ENCODE data around the gene ECE2. TPM values are rescaled to one million over a fixed set of nuclear protein-coding genes. Genes with fewer than 3 reads are reported as not detected.

Gene ECE2
- total RNA-seq, 2 donors from 2014 or later, result not detected

DNA sequence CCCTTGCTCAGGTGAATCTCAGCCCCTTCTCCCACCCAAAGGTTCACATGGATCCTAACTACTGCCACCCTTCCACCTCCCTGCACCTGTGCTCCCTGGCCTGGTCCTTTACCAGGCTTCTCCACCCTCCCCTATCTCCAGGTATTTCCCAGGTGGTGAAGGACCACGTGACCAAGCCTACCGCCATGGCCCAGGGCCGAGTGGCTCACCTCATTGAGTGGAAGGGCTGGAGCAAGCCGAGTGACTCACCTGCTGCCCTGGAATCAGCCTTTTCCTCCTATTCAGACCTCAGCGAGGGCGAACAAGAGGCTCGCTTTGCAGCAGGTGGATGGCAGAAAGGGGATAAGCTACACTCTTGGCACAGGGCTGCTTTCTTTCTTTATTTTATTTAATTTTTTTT lies 66.1 kb downstream of the ECE2 start:
- H3K36me3 ChIP-seq (ENCODE audit: control insufficient read depth, insufficient read depth, low read length), result peaks cover 26% of the 10 kb centered on the region
- TF ChIP-seq, protein P1, sequence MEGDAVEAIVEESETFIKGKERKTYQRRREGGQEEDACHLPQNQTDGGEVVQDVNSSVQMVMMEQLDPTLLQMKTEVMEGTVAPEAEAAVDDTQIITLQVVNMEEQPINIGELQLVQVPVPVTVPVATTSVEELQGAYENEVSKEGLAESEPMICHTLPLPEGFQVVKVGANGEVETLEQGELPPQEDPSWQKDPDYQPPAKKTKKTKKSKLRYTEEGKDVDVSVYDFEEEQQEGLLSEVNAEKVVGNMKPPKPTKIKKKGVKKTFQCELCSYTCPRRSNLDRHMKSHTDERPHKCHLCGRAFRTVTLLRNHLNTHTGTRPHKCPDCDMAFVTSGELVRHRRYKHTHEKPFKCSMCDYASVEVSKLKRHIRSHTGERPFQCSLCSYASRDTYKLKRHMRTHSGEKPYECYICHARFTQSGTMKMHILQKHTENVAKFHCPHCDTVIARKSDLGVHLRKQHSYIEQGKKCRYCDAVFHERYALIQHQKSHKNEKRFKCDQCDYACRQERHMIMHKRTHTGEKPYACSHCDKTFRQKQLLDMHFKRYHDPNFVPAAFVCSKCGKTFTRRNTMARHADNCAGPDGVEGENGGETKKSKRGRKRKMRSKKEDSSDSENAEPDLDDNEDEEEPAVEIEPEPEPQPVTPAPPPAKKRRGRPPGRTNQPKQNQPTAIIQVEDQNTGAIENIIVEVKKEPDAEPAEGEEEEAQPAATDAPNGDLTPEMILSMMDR (conservative IDR thresholded peaks at IDR 0.05), result no peak
- H3K27ac Mint-ChIP-seq, result no peak overlapping the region
- 85 to 91% methylated on average over 7 of the region's 7 CpGs for WGBS, 2 experiments (ENCODE audit: insufficient coverage in 1 of 2, insufficient read length in 1 of 2)
- no peak overlapping the region for H3K27ac ChIP-seq (ENCODE audit: low read depth, low read length)
- H3K36me3 Mint-ChIP-seq (ENCODE audit: low read depth), result peaks cover 27% of the 10 kb centered on the region
- H3K4me3 ChIP-seq (ENCODE audit: low read length), result no peak overlapping the region
- no peaks in the 10 kb centered on the region for H3K4me1 ChIP-seq (ENCODE audit: control insufficient read depth, insufficient read depth, low read length)
- H3K9ac ChIP-seq (ENCODE audit: extremely low read depth, low read length, poor library complexity, severe bottlenecking), result no peak overlapping the region
- no peaks in the 10 kb centered on the region for H3K9me3 Mint-ChIP-seq
- no peak overlapping the region for H3K4me3 Mint-ChIP-seq
- no peak for DNase-seq
- no peaks in the 10 kb centered on the region for H3K9me3 ChIP-seq (ENCODE audit: control insufficient read depth, low read length)
- H3K27me3 ChIP-seq (ENCODE audit: control insufficient read depth, insufficient read depth, low read length, poor library complexity, severe bottlenecking), result no peaks in the 10 kb centered on the region
- peaks cover 4% of the 10 kb centered on the region for H3K27me3 Mint-ChIP-seq (ENCODE audit: insufficient read depth)
- H3K4me1 Mint-ChIP-seq, result peaks cover 15% of the 10 kb centered on the region

Small RNA genes within 50 kb of the gene (microRNA-seq; reads per million reads assigned to microRNA genes)
- gene MIR1224 (ENCODE audit: borderline microRNAs expressed), result 0.59 reads per million

Other genes starting within 250 kb of the ECE2 start
- gene HTR3D, start 244.3 kb upstream of the ECE2 start, total RNA-seq, result not detected
- gene HTR3C, start 223.0 kb upstream of the ECE2 start, total RNA-seq, result not detected
- gene HTR3E, start 179.0 kb upstream of the ECE2 start, total RNA-seq, result not detected
- 10 to 100 TPM; 33.4 to 37.5 TPM for gene EIF2B5, start 140.7 kb upstream of the ECE2 start, total RNA-seq
- 10 to 100 TPM; 90.5 to 95.1 TPM for gene DVL3, start 120.6 kb upstream of the ECE2 start, total RNA-seq
- gene AP2M1, start 101.2 kb upstream of the ECE2 start, total RNA-seq, result 100 to 1,000 TPM; 412 to 450 TPM
- 10 to 100 TPM; 57.6 to 57.8 TPM for gene ABCF3, start 89.8 kb upstream of the ECE2 start, total RNA-seq
- gene VWA5B2, start 46.4 kb upstream of the ECE2 start, total RNA-seq, result under 1 TPM; 0.62 to 0.97 TPM
- gene ALG3, start 27.1 kb upstream of the ECE2 start, total RNA-seq, result 10 to 100 TPM; 37.3 to 42.5 TPM
- 1 to 10 TPM; 4.5 to 5.2 TPM for gene EEF1AKMT4, start 26.4 kb upstream of the ECE2 start, total RNA-seq
- 1 to 10 TPM in 1 of 2 donors, under 1 TPM in 1; 0.33 to 1.8 TPM for gene CAMK2N2, start 14.5 kb upstream of the ECE2 start, total RNA-seq
- gene PSMD2, start 23.2 kb downstream of the ECE2 start, total RNA-seq, result 100 to 1,000 TPM; 332 TPM
- 100 to 1,000 TPM; 408 to 475 TPM for gene EIF4G1, start 38.6 kb downstream of the ECE2 start, total RNA-seq
- 10 to 100 TPM; 18.3 to 24.1 TPM for gene FAM131A, start 61.6 kb downstream of the ECE2 start, total RNA-seq
- gene CLCN2, start 85.6 kb downstream of the ECE2 start, total RNA-seq, result 10 to 100 TPM; 32.4 to 38.4 TPM
- gene POLR2H, start 85.7 kb downstream of the ECE2 start, total RNA-seq, result 100 to 1,000 TPM in 1 of 2 donors, 10 to 100 TPM in 1; 95.9 to 117 TPM
- 1 to 10 TPM; 1.4 to 1.7 TPM for gene THPO, start 102.2 kb downstream of the ECE2 start, total RNA-seq
- 10 to 100 TPM in 1 of 2 donors, 1 to 10 TPM in 1; 5.0 to 17.4 TPM for gene CHRD, start 104.0 kb downstream of the ECE2 start, total RNA-seq

Measured in endodermal cell (in vitro differentiated cells).